Right lobe of liver (tissue), 6 donors: ENCODE measurements around the gene LRRC73. TPM values are rescaled to one million over a fixed set of nuclear protein-coding genes. Genes with fewer than 3 reads are reported as not detected.
A peak's percentile ranks its signal among the peaks of the same experiment; 100 is the strongest.

Experiments used
- ATAC-seq, 4 donors: fragments of 200-7000 bp; cut with Tn5 transposase; one replicate each; pipeline ENCODE4 v1.9.1; 2020; ENCODE audit warnings: mild to moderate bottlenecking in 4 of 4, moderate library complexity in 4 of 4
- DNase-seq, 3 donors: peaks; one replicate each; pipeline ENCODE4 v3.0.0-alpha.2; 2020
- H3K27ac ChIP-seq, 3 donors: fragments of 200-600 bp; one replicate each; pipeline ENCODE4 v1.8.0; 2022
- H3K27me3 ChIP-seq, 2 donors: fragments of 200-600 bp; one replicate each; pipeline ENCODE4 v1.8.0; 2022
- H3K36me3 ChIP-seq, 4 donors: fragments of 200-600 bp; sonication (generic) in 1 of 4; one replicate each; pipeline versions ENCODE4 v1.5.1 to v1.8.0; 2017 to 2022; ENCODE audit warnings: control low read depth in 1 of 4
- H3K4me1 ChIP-seq, 4 donors: fragments of 200-600 bp; sonication (generic) in 1 of 4; one replicate each; pipeline versions ENCODE4 v1.5.1 to v1.8.0; 2017 to 2022; ENCODE audit warnings: control low read depth in 1 of 4
- H3K4me3 ChIP-seq, 3 donors: fragments of 200-600 bp; one replicate each; pipeline ENCODE4 v1.8.0; 2022
- H3K9me3 ChIP-seq, 4 donors: fragments of 200-600 bp; sonication (generic) in 1 of 4; one replicate each; pipeline versions ENCODE4 v1.5.1 to v1.8.0; 2017 to 2022; ENCODE audit warnings: control low read depth in 1 of 4
- CTCF ChIP-seq, 4 donors: fragments of 200-600 bp in 3 of 4; fragments of 450-650 bp in 1 of 4; IDR thresholded peaks; one replicate each; pipeline versions ENCODE4 v1.5.1 to v1.8.0; 2016 to 2022; ENCODE audit warnings: antibody characterized with exemption in 4 of 4, mild to moderate bottlenecking in 2 of 4
- POLR2A ChIP-seq: fragments of 450-650 bp; IDR thresholded peaks from one replicate; pipeline ENCODE4 v1.6.1; 2017; ENCODE audit warnings: antibody characterized with exemption, mild to moderate bottlenecking
- WGBS: methylation state at CpG from one replicate; pipeline ENCODE4 v1.1.6; 2018; ENCODE audit warnings: low coverage, low lambda C conversion rate; ENCODE audit not compliant: insufficient coverage; ENCODE audit errors: missing lambda C conversion rate; 5-methylcytosine and 5-hydroxymethylcytosine counted together
- intact Hi-C, 2 donors: fragments of 100-400 bp; cut with DNase I; formaldehyde crosslinking; loops; one replicate each; pipeline versions ENCODE4 v1.11.2 to v1.14.1; 2022
- total RNA-seq, 6 experiments: library from RNA; depleted of rRNA in 2 of 6; stranded (reverse); fragments of >200 nt in 2 of 6; fragmentation: NEBNext Ultra II Directional in 3 of 6; extraction: Animal tissue kit (Norgen Biotek cat#: 25700) in 3 of 6; gene quantifications; one replicate each; pipeline versions ENCODE4 v1.1.0 to v1.2.4, GENCODE V29; 2016 to 2023
- donor health status: DM: no; HTN: yes; CAD: no.
- donor health status: DM: no; HTN: no; CAD: no.
- donor health status: DM: no; HTN: no; CAD: no.
- donor health status: DM: no; HTN: yes; CAD: no.
- donor health status: DM: no; HTN: yes; CAD: no.

LRRC73 gene
- total RNA-seq, 6 experiments from 2014 or later, result 0.12 to 0.43 (median 0.26) TPM; not detected in 1

DNA sequence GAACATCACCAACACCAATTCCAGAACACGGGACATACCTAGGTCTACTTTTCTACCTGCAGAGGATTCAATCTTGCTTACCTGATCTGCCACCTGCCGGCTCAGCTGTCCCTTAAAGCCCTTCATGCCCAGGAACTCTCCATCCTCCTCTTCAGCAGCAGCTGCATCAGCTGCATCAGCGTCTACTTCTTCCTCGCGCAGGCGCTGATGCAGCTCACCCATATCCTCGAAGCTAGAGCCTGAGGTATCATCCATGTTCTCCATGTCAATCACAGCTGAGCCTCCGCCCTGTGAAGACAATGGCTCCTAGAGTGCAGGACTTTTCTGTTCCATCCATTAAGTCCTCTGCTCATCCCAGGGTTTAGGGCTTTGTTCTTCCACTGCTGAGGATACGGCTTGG is 5.7 kb upstream of the LRRC73 start:
- peaks cover 0 to 23% (median 10%) of the 10 kb centered on the region in 4 donors for H3K4me1 ChIP-seq
- peak overlapping the region; percentile 77 to 83 (median 77) for H3K4me3 ChIP-seq
- peak overlapping the region in 1 of 3 donors; percentile 63 for H3K27ac ChIP-seq
- peaks cover 5 to 61% (median 25%) of the 10 kb centered on the region in 4 donors for H3K36me3 ChIP-seq
- H3K27me3 ChIP-seq, result no peaks in the 10 kb centered on the region
- intact Hi-C loops, result no loop called here
- 69% methylated on average over 9 of the region's 9 CpGs for WGBS
- H3K9me3 ChIP-seq, result no peaks in the 10 kb centered on the region
- DNase-seq (no peak), ATAC-seq (no peak)
- no peak for TF ChIP-seq CTCF (IDR thresholded peaks at IDR 0.05)
- no peak for TF ChIP-seq POLR2A

GRCh38 chr6:43511824-43512415 is 1.8 kb upstream of the LRRC73 start:
- no peak for ATAC-seq
- Histone ChIP-seq H3K4me3 (no peak overlapping the region), H3K4me1 (peaks cover 0 to 22% (median 8%) of the 10 kb centered on the region in 4 donors), H3K27me3 (no peaks in the 10 kb centered on the region), H3K9me3 (no peaks in the 10 kb centered on the region), H3K36me3 (peaks cover 3 to 44% (median 20%) of the 10 kb centered on the region in 4 donors), H3K27ac (no peak overlapping the region)
- intact Hi-C loops, result no loop called here
- TF ChIP-seq POLR2A (no peak), CTCF (IDR thresholded peaks at IDR 0.05) (no peak)
- WGBS, result 72% methylated on average over 6 of the region's 11 CpGs
- DNase-seq, result no peak

DNA sequence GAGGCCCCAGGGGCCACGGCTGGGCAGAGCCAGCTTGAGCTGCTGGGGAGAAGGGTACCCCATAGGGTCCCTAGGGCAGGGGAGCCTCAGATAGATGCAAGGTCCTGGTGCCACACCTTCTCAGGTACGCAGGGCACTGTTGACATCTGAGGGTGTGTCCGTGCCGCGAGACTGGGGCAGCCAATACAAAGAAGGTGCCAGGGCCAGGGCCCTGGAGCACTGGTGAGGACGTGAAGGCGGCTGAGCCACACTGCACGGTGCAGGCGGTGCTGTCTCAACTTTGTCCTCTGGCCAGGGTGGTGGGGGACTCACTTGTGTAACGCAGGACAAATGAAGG is 649 bp upstream of the LRRC73 start:
- no peak overlapping the region for H3K27ac ChIP-seq

GRCh38 chr6:43509142-43509983 is 783 bp downstream of the LRRC73 start:
- intact Hi-C loops, result loop anchor here (5.0 kb wide), 1 partner anchor 57 kb away; no protein-coding TSS in a partner anchor
- Histone ChIP-seq H3K36me3 (peaks cover 3 to 37% (median 18%) of the 10 kb centered on the region in 4 donors), H3K27me3 (no peaks in the 10 kb centered on the region), H3K9me3 (no peaks in the 10 kb centered on the region), H3K27ac (no peak overlapping the region), H3K4me3 (peak overlapping the region; percentile 52 to 83 (median 67)), H3K4me1 (peaks cover 0 to 14% (median 2%) of the 10 kb centered on the region in 4 donors)
- DNase-seq, result peak in 1 of 3 donors; percentile 35
- peak in 2 of 4 donors; percentile 2 to 3 for ATAC-seq
- TF ChIP-seq POLR2A (no peak), CTCF (IDR thresholded peaks at IDR 0.05) (no peak)
- 12% methylated on average over 26 of the region's 69 CpGs for WGBS

More for the DNA sequence above, 649 bp upstream of the LRRC73 start:
- DNase-seq, result no peak
- H3K27me3 ChIP-seq, result no peaks in the 10 kb centered on the region
- 74% methylated on average over 5 of the region's 10 CpGs for WGBS
- intact Hi-C loops, result no loop called here
- H3K9me3 ChIP-seq, result no peaks in the 10 kb centered on the region
- peaks cover 0 to 20% (median 6%) of the 10 kb centered on the region in 4 donors for H3K4me1 ChIP-seq
- peak overlapping the region in 2 of 3 donors; percentile 67 to 83 for H3K4me3 ChIP-seq
- H3K36me3 ChIP-seq, result peaks cover 3 to 44% (median 20%) of the 10 kb centered on the region in 4 donors
- TF ChIP-seq CTCF (IDR thresholded peaks at IDR 0.05) (no peak), POLR2A (no peak)
- ATAC-seq, result peak in 1 of 4 donors; percentile 1
